ENCODE measurements around the gene AHDC1.
"Not testable (repeated sequence)": the region's sequence is repeated elsewhere in the genome, so short reads cannot be mapped to it uniquely, and the experiment has no call there.

The AHDC1 gene

GRCh38 chr1:27521861-27522431, 82.0 kb downstream of the AHDC1 start:
- in situ Hi-C loops (cut with HindIII; ENCODE audit: low sequenced_read_pairs): no loop called here

- in situ Hi-C loops (cut with HindIII; ENCODE audit: low sequenced_read_pairs): no loop called here
These were observed 82.6 kb downstream of the AHDC1 start for GRCh38 chr1:27521336-27521831.

GRCh38 chr1:27520651-27521050, 83.3 kb downstream of the AHDC1 start:
- in situ Hi-C loops (cut with HindIII; ENCODE audit: low sequenced_read_pairs): no loop called here

GRCh38 chr1:27519331-27520258, 84.3 kb downstream of the AHDC1 start:
- in situ Hi-C loops (cut with HindIII; ENCODE audit: low sequenced_read_pairs): no loop called here

- in situ Hi-C loops (cut with HindIII; ENCODE audit: low sequenced_read_pairs): no loop called here
These were observed 85.1 kb downstream of the AHDC1 start for GRCh38 chr1:27518808-27519207.

GRCh38 chr1:27517907-27518718, 85.8 kb downstream of the AHDC1 start:
- in situ Hi-C loops (cut with HindIII; ENCODE audit: low sequenced_read_pairs): no loop called here

GRCh38 chr1:27517301-27517700, 86.6 kb downstream of the AHDC1 start:
- in situ Hi-C loops (cut with HindIII; ENCODE audit: low sequenced_read_pairs): no loop called here

- in situ Hi-C loops (cut with HindIII; ENCODE audit: low sequenced_read_pairs): no loop called here
These were observed 88.3 kb downstream of the AHDC1 start for GRCh38 chr1:27515626-27516025.

- in situ Hi-C loops (cut with HindIII; ENCODE audit: low sequenced_read_pairs): no loop called here
These were observed 90.0 kb downstream of the AHDC1 start for GRCh38 chr1:27513958-27514357.

GRCh38 chr1:27513528-27513927, 90.4 kb downstream of the AHDC1 start:
- in situ Hi-C loops (cut with HindIII; ENCODE audit: low sequenced_read_pairs): no loop called here

GRCh38 chr1:27509127-27510080, 94.5 kb downstream of the AHDC1 start:
- in situ Hi-C loops (cut with HindIII; ENCODE audit: low sequenced_read_pairs): no loop called here

- in situ Hi-C loops (cut with HindIII; ENCODE audit: low sequenced_read_pairs): no loop called here
These were observed 95.8 kb downstream of the AHDC1 start for GRCh38 chr1:27507960-27508665.

GRCh38 chr1:27506703-27507102, 97.2 kb downstream of the AHDC1 start:
- in situ Hi-C loops (cut with HindIII; ENCODE audit: low sequenced_read_pairs): no loop called here

GRCh38 chr1:27505420-27505680, 98.6 kb downstream of the AHDC1 start:
- in situ Hi-C loops (cut with HindIII; ENCODE audit: low sequenced_read_pairs): no loop called here

GRCh38 chr1:27504588-27505419, 99.1 kb downstream of the AHDC1 start:
- in situ Hi-C loops (cut with HindIII; ENCODE audit: low sequenced_read_pairs): no loop called here

- in situ Hi-C loops (cut with HindIII; ENCODE audit: low sequenced_read_pairs): no loop called here
These were observed 99.9 kb downstream of the AHDC1 start for GRCh38 chr1:27503844-27504587.

- in situ Hi-C loops (cut with HindIII; ENCODE audit: low sequenced_read_pairs): no loop called here
These were observed 100.9 kb downstream of the AHDC1 start for GRCh38 chr1:27503033-27503432.

- in situ Hi-C loops (cut with HindIII; ENCODE audit: low sequenced_read_pairs): not testable (repeated sequence)
These were observed 102.8 kb downstream of the AHDC1 start for GRCh38 chr1:27501159-27501558.

Measured in DLD1 (cell line).